Stimulated activated CD4-positive, alpha-beta T cell treated with anti-CD3 and anti-CD28 coated beads, TNF-alpha, amount 100 ng/mL, for 48 hours (primary cell): ENCODE data around the gene KPNA1.

Experiments
- DNase-seq, 3 donors: peaks; one replicate each; pipeline ENCODE4 v3.0.0-alpha.2; 2020; ENCODE audit warnings: low read depth in 3 of 3

Gene KPNA1

GRCh38 chr3:122415762-122416654 lies 98.7 kb downstream of the KPNA1 start, which contains the start of gene WDR5B:
TSS of gene WDR5B (minus strand) at chr3:122416062. CDS start at chr3:122415528, 534 bp downstream.
- DNase-seq = peak; percentile 94 to 99 (median 97)

- peak in 2 of 3 donors; percentile 19 to 38 for DNase-seq
These were observed 99.5 kb downstream of the KPNA1 start for GRCh38 chr3:122415104-122415744.

- DNase-seq = no peak
These were observed 100.3 kb downstream of the KPNA1 start for GRCh38 chr3:122414391-122414790.

DNA sequence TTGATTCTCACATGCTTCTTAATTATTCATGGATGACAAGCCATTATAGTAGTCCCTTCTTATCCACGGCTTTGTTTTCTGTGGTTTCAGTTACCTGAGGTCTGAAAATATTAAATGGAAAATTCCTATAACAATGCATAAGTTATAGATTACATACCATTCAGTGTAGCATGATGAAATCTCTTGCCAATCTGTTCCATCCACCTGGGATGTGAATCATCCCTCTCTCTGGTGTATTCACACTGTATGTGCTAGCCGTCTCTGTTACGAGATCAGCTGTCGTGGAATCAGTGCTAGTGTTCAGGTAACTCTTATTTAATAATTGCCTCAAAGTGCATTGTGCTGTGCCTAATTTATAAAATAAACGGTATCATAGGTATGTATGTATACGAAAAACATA lies 104.1 kb downstream of the KPNA1 start:
- no peak for DNase-seq

DNA sequence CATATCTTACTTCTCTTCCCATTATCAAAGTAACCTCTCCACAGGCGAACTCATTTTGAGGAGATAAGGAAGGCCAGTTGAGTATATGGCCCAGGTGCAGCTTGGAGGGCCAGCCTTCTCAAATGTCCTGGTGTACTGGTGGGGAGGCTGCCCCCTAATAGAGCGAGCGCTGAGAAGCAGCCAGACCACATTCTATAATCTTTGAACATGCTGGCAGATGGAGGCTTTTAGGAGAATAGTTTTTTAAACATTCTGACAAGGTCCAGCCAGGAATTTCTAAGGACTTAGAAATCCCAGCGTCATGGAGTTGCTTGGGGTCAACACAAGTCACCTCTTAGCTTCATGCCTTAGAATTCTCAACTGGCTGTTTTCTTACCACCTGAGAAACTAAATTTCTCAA lies 104.6 kb downstream of the KPNA1 start:
- no peak for DNase-seq

DNA sequence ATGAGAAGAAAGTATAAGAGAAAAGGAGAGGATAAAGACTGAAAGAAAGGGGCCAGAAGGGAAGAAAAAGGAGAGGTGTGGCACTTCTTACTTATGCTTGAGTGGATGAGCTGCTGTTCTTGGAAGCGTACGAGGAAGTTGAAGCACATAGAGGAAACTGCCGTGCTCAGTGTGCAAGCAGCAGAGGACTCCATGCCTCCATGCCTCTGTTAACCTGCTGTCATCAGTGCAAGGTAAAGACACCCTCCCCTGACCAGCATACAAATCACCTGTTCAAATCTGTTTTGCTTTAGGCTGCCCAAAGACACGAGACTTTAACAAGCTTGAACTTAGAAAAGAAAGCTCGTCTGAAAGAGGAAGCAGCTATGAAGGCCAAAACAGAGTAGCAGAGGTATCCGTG lies 105.3 kb downstream of the KPNA1 start:
- DNase-seq = no peak

- no peak for DNase-seq
These were observed 106.8 kb downstream of the KPNA1 start for GRCh38 chr3:122407946-122408345.

- DNase-seq = no peak
These were observed 108.5 kb downstream of the KPNA1 start for GRCh38 chr3:122406198-122406597.

DNA sequence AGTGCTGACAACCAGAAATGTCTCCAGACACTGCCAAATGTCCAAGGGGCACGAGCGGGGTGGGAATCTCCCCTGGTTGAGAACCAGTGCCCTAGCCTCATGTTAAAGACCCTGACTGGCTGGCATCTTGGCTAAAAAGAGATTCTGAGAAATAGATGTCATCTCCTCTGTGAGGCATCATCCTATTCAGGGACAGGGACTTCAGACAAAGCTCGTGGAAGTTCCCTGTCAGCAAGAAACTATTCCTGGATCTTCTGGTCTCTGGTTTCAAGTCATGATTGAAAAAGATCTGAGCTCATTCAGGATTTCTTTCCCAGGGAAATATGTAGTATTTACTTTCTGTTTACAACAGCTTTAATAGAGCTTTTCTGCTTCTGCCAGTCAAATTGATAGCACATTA lies 109.7 kb downstream of the KPNA1 start:
- DNase-seq = no peak

DNA sequence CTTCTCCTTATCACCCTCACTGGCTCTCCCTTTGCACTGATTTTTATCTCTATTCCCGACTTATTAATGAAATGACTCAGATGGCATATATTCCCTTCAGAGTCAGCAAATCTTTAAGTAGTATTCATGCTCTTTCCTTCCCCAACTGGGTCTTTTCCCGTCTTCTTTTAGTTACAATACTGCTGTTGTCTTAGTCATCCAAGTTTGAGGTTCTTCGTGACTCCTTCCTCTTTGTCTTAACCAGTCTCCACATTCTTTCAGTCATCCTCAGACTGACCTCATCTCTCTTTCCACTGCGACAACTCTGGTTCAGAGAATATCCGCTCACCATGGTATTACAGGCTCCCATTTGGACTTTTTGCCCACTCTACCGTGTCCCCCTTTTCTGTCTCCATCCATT lies 111.2 kb downstream of the KPNA1 start:
- no peak for DNase-seq

- no peak for DNase-seq
These were observed 115.8 kb downstream of the KPNA1 start for GRCh38 chr3:122398920-122399319.

GRCh38 chr3:122397201-122397600 lies 117.5 kb downstream of the KPNA1 start:
- no peak for DNase-seq

- no peak for DNase-seq
These were observed 118.2 kb downstream of the KPNA1 start for GRCh38 chr3:122396511-122396910.

DNA sequence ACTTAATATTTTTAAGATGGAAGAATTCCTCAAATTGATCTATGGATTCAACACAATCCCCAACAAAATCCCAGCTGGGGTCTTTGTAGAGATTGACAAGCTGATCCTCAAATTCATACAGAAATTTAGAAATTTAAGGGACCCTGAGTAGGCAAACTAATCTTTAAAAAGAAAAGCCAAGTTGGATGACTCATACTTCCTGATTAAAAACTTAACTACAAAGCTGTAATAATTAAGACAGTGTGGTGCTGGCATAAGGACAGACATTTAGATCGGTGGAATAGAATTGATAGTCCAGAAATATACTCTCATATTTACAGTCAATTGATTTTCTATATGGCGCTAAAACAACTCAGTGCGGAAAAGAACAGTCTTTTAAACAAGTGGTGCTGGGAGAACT lies 119.2 kb downstream of the KPNA1 start:
- no peak for DNase-seq

- DNase-seq = no peak
These were observed 120.6 kb downstream of the KPNA1 start for GRCh38 chr3:122394173-122394572.

GRCh38 chr3:122392868-122393844 lies 121.6 kb downstream of the KPNA1 start:
- no peak for DNase-seq

DNA sequence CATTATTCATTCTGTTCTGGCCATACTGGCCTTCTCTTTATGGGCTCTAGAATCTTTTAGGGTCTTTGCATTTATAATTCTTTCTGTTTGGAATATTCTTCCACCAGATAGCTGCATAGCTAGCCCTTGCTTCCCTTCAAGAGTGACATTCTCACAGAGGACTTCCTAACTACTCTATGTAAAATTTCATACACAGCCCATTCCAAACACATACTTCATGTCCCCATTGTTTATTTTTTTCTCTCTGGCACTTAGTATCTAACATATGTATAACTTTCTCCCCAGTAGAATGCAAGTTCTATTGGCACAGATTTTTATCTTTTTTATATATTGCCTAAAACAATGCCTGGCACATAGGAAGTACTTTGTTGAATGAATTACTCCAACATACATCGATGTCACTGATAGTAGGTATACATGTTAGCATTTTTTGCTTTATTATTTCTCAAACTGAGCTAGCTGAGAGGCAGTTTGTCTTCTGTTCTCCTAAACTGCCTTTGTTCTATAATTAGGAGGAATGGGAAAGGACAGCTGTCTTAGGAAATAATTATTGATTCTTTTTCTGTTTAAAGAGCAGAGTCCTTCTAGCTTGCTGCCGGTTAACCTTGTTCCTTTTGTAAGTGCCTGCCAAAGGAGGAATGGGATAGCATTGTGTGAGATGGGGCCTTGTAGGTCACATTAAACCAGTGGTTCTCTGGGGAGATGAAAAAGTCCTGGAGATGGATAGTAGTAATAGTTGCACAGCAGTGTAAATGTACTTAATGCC lies 122.9 kb downstream of the KPNA1 start:
- no peak for DNase-seq

- no peak for DNase-seq
These were observed 124.1 kb downstream of the KPNA1 start for GRCh38 chr3:122390665-122391064.

DNA sequence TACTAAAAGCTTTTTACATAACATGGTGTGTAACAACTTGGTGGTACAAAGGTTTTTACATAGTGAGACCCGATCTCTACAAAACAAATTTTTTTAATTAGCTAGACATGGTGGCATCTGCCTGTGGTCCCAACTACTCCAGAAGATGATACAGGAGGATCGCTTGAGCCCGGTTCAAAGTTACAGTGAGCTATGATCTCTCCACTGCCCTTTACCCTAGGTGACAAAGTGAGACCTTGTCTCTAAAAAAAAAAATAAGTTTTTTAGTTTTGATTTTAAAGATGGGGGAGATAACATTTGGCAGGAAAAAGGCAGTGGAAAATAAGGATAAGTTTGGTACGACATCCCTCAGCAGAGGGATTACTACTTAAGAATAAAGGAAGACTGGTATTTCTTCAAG lies 124.8 kb downstream of the KPNA1 start:
- DNase-seq = no peak

DNA sequence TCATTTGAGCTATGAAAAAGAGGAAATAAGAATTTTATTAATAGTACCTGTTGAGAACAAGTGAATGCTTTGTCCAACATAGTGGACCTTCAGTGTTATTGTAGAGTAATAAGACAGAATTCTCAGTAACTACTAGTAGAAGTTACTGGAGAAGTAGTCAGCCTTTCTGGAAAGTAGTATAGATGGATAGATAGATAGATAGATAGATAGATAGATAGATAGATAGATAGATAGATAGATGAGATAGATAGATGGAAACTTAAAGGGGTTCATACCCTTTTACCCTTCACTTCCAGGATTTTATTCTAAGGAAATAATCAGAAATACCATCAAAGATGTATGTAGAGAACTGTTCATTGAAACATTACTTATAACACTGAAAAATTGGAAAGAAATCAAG lies 125.5 kb downstream of the KPNA1 start:
- DNase-seq = no peak

- no peak for DNase-seq
These were observed 127.0 kb downstream of the KPNA1 start for GRCh38 chr3:122387709-122388108.
